GM18909 (cell line): ENCODE data around the gene USB1.

Source experiments
- ATAC-seq: cut with Tn5 transposase; IDR thresholded peaks from one replicate; pipeline ENCODE4 v1.9.1; 2021; ENCODE audit warnings: mild to moderate bottlenecking; ENCODE audit not compliant: unreplicated experiment, poor library complexity

USB1 gene

GRCh38 chr16:58030136-58030840 lies 29.1 kb downstream of the USB1 start:
- no peak for ATAC-seq

GRCh38 chr16:58031016-58031800 lies 30.0 kb downstream of the USB1 start:
- no peak for ATAC-seq

DNA sequence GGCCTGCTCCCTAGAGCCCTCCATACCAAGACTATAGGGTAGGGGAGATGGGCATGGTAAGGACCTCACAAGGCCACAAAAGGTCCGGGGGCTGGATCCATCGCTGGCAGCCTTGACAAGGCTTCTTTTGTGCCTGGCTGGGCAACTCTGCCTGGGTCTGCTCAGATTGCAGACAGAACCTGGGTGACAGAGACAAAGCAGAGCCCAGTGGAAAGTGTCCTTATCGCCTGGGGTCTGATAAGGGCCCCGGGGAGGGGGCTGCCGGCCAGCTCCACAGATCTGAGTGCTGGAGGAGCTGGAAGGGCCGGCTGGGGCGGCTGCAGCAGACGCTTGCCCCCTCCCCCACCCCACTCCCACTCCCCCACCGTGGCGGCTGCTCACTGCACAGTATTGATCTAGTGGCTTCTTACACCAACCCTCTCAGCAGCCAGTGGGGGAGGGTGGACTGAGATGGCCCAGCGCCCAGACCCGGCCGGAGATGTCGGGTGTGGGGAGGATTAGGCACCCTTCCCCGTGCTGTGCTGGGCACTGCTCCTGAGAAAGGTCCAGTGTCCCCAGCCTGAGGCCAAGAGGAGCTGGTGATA lies 31.6 kb downstream of the USB1 start:
- ATAC-seq = no peak

DNA sequence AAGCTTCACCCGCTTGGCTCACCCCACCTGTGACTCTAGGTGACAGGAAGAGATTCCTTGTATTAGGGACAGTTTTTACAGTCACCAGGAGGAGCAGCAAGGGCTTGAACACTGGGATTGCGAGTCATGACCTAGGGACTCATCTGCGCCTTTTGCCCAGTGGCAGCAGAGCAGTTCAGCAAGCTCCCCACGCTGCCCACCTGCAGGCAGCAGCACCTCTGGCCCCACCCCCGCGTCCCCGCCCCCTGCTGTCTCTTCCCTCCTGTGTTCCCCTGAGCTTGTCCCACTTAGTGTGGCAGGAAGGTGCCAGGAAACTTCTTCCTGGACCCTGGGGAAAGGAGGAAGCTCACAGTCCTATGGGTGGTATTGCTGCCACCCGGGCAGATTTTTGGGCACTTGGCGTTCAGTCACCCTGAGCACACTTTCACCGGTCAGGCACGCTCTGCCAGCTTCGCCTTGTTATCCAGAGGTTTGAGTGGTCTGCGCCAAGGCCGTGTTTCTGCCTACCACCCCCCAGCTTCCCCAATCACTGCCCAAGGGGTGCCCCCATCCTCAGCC lies 33.0 kb downstream of the USB1 start:
- no peak for ATAC-seq

GRCh38 chr16:58034774-58035173 lies 33.6 kb downstream of the USB1 start:
- ATAC-seq = no peak

GRCh38 chr16:58035356-58036170 lies 34.4 kb downstream of the USB1 start:
- no peak for ATAC-seq

GRCh38 chr16:58036943-58037342 lies 35.7 kb downstream of the USB1 start:
- no peak for ATAC-seq

- no peak for ATAC-seq
Observed at GRCh38 chr16:58037365-58038057, 36.3 kb downstream of the USB1 start.

DNA sequence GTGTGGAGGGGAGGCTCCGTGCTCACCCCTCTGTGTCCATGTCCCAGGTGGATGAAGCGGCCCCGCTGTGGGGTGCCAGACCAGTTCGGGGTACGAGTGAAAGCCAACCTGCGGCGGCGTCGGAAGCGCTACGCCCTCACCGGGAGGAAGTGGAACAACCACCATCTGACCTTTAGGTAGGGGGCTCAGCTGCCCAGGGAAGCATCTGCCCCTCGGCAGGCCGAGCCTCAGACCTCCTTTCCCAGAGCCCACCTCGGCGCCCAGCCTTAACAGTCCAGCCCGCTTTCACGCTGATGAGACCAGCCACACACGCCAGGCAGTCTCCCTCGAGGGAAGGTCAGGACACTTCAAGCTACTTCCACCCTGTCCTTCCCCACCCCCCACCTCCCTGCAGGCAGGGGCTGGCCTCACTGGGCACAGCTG lies 37.0 kb downstream of the USB1 start:
- ATAC-seq = no peak

DNA sequence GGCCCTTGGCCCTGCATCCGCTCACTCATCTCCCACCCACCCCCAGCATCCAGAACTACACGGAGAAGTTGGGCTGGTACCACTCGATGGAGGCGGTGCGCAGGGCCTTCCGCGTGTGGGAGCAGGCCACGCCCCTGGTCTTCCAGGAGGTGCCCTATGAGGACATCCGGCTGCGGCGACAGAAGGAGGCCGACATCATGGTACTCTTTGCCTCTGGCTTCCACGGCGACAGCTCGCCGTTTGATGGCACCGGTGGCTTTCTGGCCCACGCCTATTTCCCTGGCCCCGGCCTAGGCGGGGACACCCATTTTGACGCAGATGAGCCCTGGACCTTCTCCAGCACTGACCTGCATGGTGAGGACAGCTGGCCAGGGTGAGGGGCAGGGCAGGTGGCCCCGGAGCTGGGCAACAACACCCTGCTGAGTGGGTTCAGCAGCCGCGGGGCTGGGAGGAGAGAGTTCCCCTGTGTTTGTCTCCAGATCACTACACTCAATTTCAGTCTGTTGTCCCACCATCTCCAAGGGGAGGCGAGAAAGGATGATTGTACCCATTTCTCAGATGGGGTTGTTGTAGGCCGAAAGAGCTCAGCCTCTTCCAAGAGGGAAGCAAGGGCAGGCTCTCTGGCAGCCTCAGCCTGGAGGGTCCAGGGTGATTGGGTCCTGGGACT lies 38.8 kb downstream of the USB1 start:
- no peak for ATAC-seq

GRCh38 chr16:58040496-58040846 lies 39.3 kb downstream of the USB1 start:
- ATAC-seq = no peak

DNA sequence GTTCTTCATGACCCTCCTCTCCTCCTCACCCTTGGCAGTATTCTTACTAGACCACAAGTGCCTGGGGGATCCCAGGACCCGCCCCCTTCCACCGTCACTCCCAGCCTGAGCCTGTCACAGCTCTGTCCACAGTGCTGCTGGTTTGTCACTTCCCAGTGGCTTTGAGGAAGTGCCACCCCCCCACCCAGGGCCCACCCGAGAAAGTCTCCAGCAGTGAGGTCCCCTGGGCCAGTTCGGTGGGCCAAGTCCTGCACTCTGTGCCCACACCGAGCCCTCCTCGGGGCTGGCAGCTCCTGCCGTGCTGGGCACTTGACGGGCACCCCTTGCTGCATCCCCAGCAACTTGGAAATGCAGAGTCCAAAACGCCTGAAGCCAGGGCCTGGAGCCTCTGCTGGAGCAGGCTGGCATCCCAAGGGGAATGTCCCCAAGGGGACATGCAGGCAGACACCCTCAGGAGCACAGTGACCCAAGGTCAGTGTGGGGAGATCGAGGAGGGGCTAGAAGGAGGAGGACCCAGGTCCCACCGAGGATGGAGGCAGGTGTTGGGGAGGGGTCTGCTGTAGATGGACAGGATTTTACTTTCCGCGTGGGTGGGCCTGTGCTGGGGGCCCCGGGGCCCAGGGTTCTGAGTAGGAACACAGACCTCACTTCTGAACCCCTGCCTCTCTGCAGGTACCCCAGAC lies 39.9 kb downstream of the USB1 start:
- ATAC-seq = no peak

DNA sequence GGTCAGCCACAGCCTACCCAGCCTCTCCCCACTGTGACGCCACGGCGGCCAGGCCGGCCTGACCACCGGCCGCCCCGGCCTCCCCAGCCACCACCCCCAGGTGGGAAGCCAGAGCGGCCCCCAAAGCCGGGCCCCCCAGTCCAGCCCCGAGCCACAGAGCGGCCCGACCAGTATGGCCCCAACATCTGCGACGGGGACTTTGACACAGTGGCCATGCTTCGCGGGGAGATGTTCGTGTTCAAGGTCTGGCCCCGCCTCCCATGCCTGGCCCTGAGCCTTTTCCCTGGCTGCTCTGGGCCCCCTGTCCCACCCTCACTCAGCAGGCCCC lies 40.4 kb downstream of the USB1 start:
- no peak for ATAC-seq

- ATAC-seq = no peak
Observed at GRCh38 chr16:58042001-58042885, 41.0 kb downstream of the USB1 start.

DNA sequence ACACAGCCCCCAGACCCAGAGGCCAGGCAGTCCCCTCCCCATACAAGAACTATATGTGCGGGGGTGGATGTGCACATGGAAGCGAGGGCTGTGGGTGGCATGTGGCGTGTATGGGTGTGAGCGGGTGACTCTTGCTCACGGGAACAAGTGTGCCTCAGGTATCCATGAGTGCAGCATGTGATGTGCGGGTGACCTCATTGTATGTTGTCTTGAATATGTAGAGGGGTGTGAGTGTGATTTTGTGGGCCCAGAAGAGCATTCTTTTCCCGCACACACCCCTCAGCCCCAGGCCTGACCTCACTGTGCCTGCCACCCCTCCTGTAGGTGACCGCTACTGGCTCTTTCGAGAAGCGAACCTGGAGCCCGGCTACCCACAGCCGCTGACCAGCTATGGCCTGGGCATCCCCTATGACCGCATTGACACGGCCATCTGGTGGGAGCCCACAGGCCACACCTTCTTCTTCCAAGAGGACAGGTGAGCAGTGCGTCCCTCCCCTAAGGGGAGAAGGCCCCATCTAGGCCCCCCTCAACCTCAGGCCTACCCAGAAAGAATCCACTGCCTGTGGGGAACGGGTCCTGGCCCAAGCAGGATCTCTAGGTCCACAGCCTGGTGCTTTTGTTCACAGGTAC lies 41.8 kb downstream of the USB1 start:
- ATAC-seq = no peak

DNA sequence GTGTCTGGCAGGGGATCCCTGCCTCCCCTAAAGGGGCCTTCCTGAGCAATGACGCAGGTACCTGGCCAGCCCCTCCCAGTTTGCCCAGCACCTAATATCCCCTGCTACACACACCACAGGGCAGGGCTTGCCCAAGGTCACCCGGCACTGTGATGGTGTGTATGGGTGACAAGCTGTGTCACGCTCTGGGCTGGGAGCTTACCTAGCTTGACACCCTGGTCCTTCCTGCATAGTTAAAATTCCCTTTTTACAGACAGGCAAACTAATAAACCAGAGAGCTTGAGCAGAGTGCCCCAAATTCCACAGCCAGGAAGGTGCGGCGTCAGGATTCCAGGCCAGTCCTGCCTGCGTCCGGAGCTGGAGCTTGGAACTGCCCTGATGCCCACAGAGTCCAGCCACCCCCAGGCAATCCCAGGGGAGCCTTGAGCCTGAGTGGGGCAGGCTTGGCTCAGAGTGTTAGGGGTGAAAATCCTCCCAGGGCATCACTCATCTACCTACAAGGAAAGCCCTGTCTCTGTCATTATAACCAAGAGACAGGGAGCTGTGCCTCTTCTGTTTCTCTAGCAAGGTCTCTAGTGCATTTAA lies 42.5 kb downstream of the USB1 start:
- ATAC-seq = no peak
